ENCODE measurements around the gene TNFSF13B. TPM values are rescaled to one million over a fixed set of nuclear protein-coding genes. Genes with fewer than 3 reads are reported as not detected.
A peak's percentile ranks its signal among the peaks of the same experiment; 100 is the strongest.
"Not testable (repeated sequence)": the region's sequence is repeated elsewhere in the genome, so short reads cannot be mapped to it uniquely, and the experiment has no call there.

TNFSF13B gene
- polyA plus RNA-seq (ENCODE audit: insufficient read depth in 1 of 5, insufficient read length in 5 of 5, low replicate concordance in 1 of 5) = 1 to 10 TPM; 4.8 to 7.6 (median 6.0) TPM
- long read RNA-seq, donor 1, transcript TNFSF13B-201 (6 exons, 2,582 nt) = major isoform, 5 of 9 reads
- long read RNA-seq, donor 1, partial matches to known transcripts = 0 of 9 reads
- long read RNA-seq, donor 1, other reads (novel, unspliced or antisense) = 0 of 9 reads
- long read RNA-seq, donor 2, partial matches to known transcripts = 0 of 1 reads
- long read RNA-seq, donor 2, other reads (novel, unspliced or antisense) = 0 of 1 reads
- long read RNA-seq, donor 3, partial matches to known transcripts = 6 of 9 reads
- long read RNA-seq, donor 3, other reads (novel, unspliced or antisense) = 0 of 9 reads
- long read RNA-seq, donor 4, partial matches to known transcripts = 0 of 2 reads
- long read RNA-seq, donor 4, other reads (novel, unspliced or antisense) = 0 of 2 reads
- long read RNA-seq, donor 5, partial matches to known transcripts = 0 of 2 reads
- long read RNA-seq, donor 5, other reads (novel, unspliced or antisense) = 0 of 2 reads
- long read RNA-seq, donor 6, partial matches to known transcripts = 0 of 5 reads
- long read RNA-seq, donor 6, other reads (novel, unspliced or antisense) = 0 of 5 reads
- long read RNA-seq, donor 7, partial matches to known transcripts = 0 of 1 reads
- long read RNA-seq, donor 7, other reads (novel, unspliced or antisense) = 0 of 1 reads
- long read RNA-seq, donor 8, partial matches to known transcripts = 0 of 1 reads
- long read RNA-seq, donor 8, other reads (novel, unspliced or antisense) = 0 of 1 reads

GRCh38 chr13:108269601-108270328, at the start of gene TNFSF13B:
TSS of gene TNFSF13B (plus strand) at chr13:108269718. CDS start at chr13:108269896, 178 bp downstream.
- peak; percentile 28 to 40 for DNase-seq

- DNase-seq = no peak
Observed at GRCh38 chr13:108220041-108220440, 49.5 kb upstream of the TNFSF13B start.

- DNase-seq = no peak
Observed at GRCh38 chr13:108223687-108224503, 45.6 kb upstream of the TNFSF13B start.

GRCh38 chr13:108225440-108225839, 44.1 kb upstream of the TNFSF13B start:
- DNase-seq = no peak

GRCh38 chr13:108226184-108226583, 43.3 kb upstream of the TNFSF13B start:
- DNase-seq = no peak

GRCh38 chr13:108227651-108228272, 41.8 kb upstream of the TNFSF13B start:
- peak in 1 of 2 donors; percentile 38 for DNase-seq

GRCh38 chr13:108230377-108230776, 39.1 kb upstream of the TNFSF13B start:
- no peak for DNase-seq

- DNase-seq = no peak
Observed at GRCh38 chr13:108249150-108249549, 20.4 kb upstream of the TNFSF13B start.

- DNase-seq = no peak
Observed at GRCh38 chr13:108257248-108257647, 12.3 kb upstream of the TNFSF13B start.

- DNase-seq = peak; percentile 83 to 87
Observed at GRCh38 chr13:108263621-108264355, 5.7 kb upstream of the TNFSF13B start.

GRCh38 chr13:108266321-108266990, 3.1 kb upstream of the TNFSF13B start:
- DNase-seq = no peak

- DNase-seq = no peak
Observed at GRCh38 chr13:108267347-108267746, 2.2 kb upstream of the TNFSF13B start.

GRCh38 chr13:108267855-108268254, 1.7 kb upstream of the TNFSF13B start:
- DNase-seq = not testable (repeated sequence)

- no peak for DNase-seq
Observed at GRCh38 chr13:108268466-108269112, 929 bp upstream of the TNFSF13B start.

GRCh38 chr13:108270442-108270841, 924 bp downstream of the TNFSF13B start:
- DNase-seq = no peak

GRCh38 chr13:108272333-108272732, 2.8 kb downstream of the TNFSF13B start:
- no peak for DNase-seq

- no peak for DNase-seq
Observed at GRCh38 chr13:108273429-108274118, 4.1 kb downstream of the TNFSF13B start.

- DNase-seq = no peak
Observed at GRCh38 chr13:108274718-108275117, 5.2 kb downstream of the TNFSF13B start.

All from right lung (tissue), 10 donors.